Measurements from ENCODE around the gene PCSK7.
"Not testable (repeated sequence)": the region's sequence is repeated elsewhere in the genome, so short reads cannot be mapped to it uniquely, and the experiment has no call there.

PCSK7 gene

GRCh38 chr11:117197516-117198456 is 34.1 kb downstream of the PCSK7 start:
- DNase-seq, result no peak

GRCh38 chr11:117197006-117197405 is 34.9 kb downstream of the PCSK7 start:
- no peak for DNase-seq

GRCh38 chr11:117195761-117196160 is 36.1 kb downstream of the PCSK7 start:
- no peak for DNase-seq

GRCh38 chr11:117195258-117195657 is 36.6 kb downstream of the PCSK7 start:
- no peak for DNase-seq

- DNase-seq, result no peak
Observed at GRCh38 chr11:117194267-117194666, 37.6 kb downstream of the PCSK7 start.

- DNase-seq, result no peak
Observed at GRCh38 chr11:117193130-117194020, 38.5 kb downstream of the PCSK7 start.

- no peak for DNase-seq
Observed at GRCh38 chr11:117192401-117192875, 39.4 kb downstream of the PCSK7 start.

- no peak for DNase-seq
Observed at GRCh38 chr11:117191680-117192400, 40.0 kb downstream of the PCSK7 start.

GRCh38 chr11:117189941-117190544 is 41.8 kb downstream of the PCSK7 start:
- no peak for DNase-seq

GRCh38 chr11:117189191-117189940 is 42.5 kb downstream of the PCSK7 start:
- no peak for DNase-seq

GRCh38 chr11:117188620-117189081 is 43.2 kb downstream of the PCSK7 start:
- DNase-seq, result no peak

GRCh38 chr11:117187799-117188481 is 43.9 kb downstream of the PCSK7 start:
- no peak for DNase-seq

GRCh38 chr11:117187428-117187798 is 44.5 kb downstream of the PCSK7 start:
- no peak for DNase-seq

- DNase-seq, result no peak
Observed at GRCh38 chr11:117187007-117187406, 44.9 kb downstream of the PCSK7 start.

- no peak for DNase-seq
Observed at GRCh38 chr11:117186431-117186761, 45.5 kb downstream of the PCSK7 start.

GRCh38 chr11:117185736-117186430 is 46.0 kb downstream of the PCSK7 start:
- no peak for DNase-seq

GRCh38 chr11:117183724-117184349 is 48.0 kb downstream of the PCSK7 start:
- DNase-seq, result no peak

GRCh38 chr11:117183178-117183577 is 48.7 kb downstream of the PCSK7 start:
- not testable (repeated sequence) for DNase-seq

- DNase-seq, result no peak
Observed at GRCh38 chr11:117182551-117182935, 49.3 kb downstream of the PCSK7 start.
